NCI-H226 (cell line): ENCODE results near the gene SYNGR3.
"Not testable (repeated sequence)": the region's sequence is repeated elsewhere in the genome, so short reads cannot be mapped to it uniquely, and the experiment has no call there.

Experiments used
- DNase-seq: peaks from one replicate; pipeline ENCODE4 v3.0.0-alpha.2; 2015

Gene SYNGR3

GRCh38 chr16:1989209-1990100, at the start of gene SYNGR3:
Gene SYNGR3, plus strand, starts transcription at chr16:1989970. Its CDS starts 133 bp downstream, at chr16:1990103.
- DNase-seq = no peak

- no peak for DNase-seq
These were observed 49.3 kb upstream of the SYNGR3 start for GRCh38 chr16:1940273-1941161.

GRCh38 chr16:1941162-1942046, 48.4 kb upstream of the SYNGR3 start:
- DNase-seq = no peak

- DNase-seq = no peak
These were observed 47.5 kb upstream of the SYNGR3 start for GRCh38 chr16:1942047-1942809.

GRCh38 chr16:1942810-1943726, 46.7 kb upstream of the SYNGR3 start, which contains the start of gene MSRB1:
Gene MSRB1, minus strand, starts transcription at chr16:1943199. Its CDS starts 43 bp downstream, at chr16:1943156.
- DNase-seq = peak; percentile 96

- DNase-seq = no peak
These were observed 45.1 kb upstream of the SYNGR3 start for GRCh38 chr16:1944612-1945199.

GRCh38 chr16:1945559-1946391, 44.0 kb upstream of the SYNGR3 start:
- DNase-seq = no peak

- no peak for DNase-seq
These were observed 43.0 kb upstream of the SYNGR3 start for GRCh38 chr16:1946495-1947368.

- no peak for DNase-seq
These were observed 42.5 kb upstream of the SYNGR3 start for GRCh38 chr16:1947369-1947670.

- DNase-seq = no peak
These were observed 40.3 kb upstream of the SYNGR3 start for GRCh38 chr16:1949507-1949906.

GRCh38 chr16:1950047-1950446, 39.7 kb upstream of the SYNGR3 start:
- DNase-seq = no peak

GRCh38 chr16:1950559-1950958, 39.2 kb upstream of the SYNGR3 start:
- DNase-seq = no peak

- no peak for DNase-seq
These were observed 36.0 kb upstream of the SYNGR3 start for GRCh38 chr16:1953734-1954133.

GRCh38 chr16:1957434-1958142, 32.2 kb upstream of the SYNGR3 start:
- DNase-seq = not testable (repeated sequence)

- not testable (repeated sequence) for DNase-seq
These were observed 31.7 kb upstream of the SYNGR3 start for GRCh38 chr16:1958143-1958491.

- no peak for DNase-seq
These were observed 31.0 kb upstream of the SYNGR3 start for GRCh38 chr16:1958715-1959268.

GRCh38 chr16:1959269-1960039, 30.3 kb upstream of the SYNGR3 start, which contains the start of gene NDUFB10:
Gene NDUFB10, plus strand, starts transcription at chr16:1959538. Its CDS starts 87 bp downstream, at chr16:1959625.
- peak; percentile 82 for DNase-seq
